A549 (cell line): ENCODE measurements around the gene KLHL29. TPM values are rescaled to one million over a fixed set of nuclear protein-coding genes. Genes with fewer than 3 reads are reported as not detected.
A peak's percentile ranks its signal among the peaks of the same experiment; 100 is the strongest.

ENCODE experiments used
- ATAC-seq, 2 experiments: fragments of 200-7000 bp in 1 of 2; fragments of >200 bp in 1 of 2; cut with Nextera tagmentation in 1 of 2; cut with Tn5 transposase in 1 of 2; 3 replicates each; pipeline versions ENCODE4 v1.8.0 to v1.9.1; 2018 to 2020; ENCODE audit warnings: mild to moderate bottlenecking in 1 of 2, moderate library complexity in 1 of 2
- CTCF ChIA-PET: fragments of 300-600 bp; sonication (Branson Sonifier 250); formaldehyde crosslinking; extraction: SDS; loops from one replicate; lab custom pipeline; 2021; ENCODE audit warnings: antibody characterized with exemption, inconsistent platforms; lab: Yijun Ruan, JAX
- POLR2A ChIA-PET: fragments of 350-600 bp; formaldehyde crosslinking; extraction: SDS; loops from one replicate; lab custom pipeline; 2021; ENCODE audit warnings: antibody characterized with exemption, inconsistent platforms; lab: Yijun Ruan, JAX
- DNase-seq, 2 experiments: peaks; one replicate each; pipeline versions ENCODE4 v3.0.0 to v3.0.0-alpha.2; 2011 to 2016; ENCODE audit warnings: low read depth in 1 of 2, low spot score in 1 of 2
- FAIRE-seq: peaks from 2 replicates; lab custom pipeline; 2011; peaks lifted over from hg19 to GRCh38; lab: Jason Lieb, UNC
- H3K27ac ChIP-seq, 2 experiments: fragments of >200 bp; sonication (Bioruptor Twin); formaldehyde crosslinking; 3 replicates each; pipeline ENCODE4 v1.5.1; 2016 to 2017
- H3K4me1 ChIP-seq: fragments of >200 bp; sonication (Bioruptor Twin); formaldehyde crosslinking; 3 replicates; pipeline ENCODE4 v1.6.1; 2016
- H3K4me2 ChIP-seq: fragments of >200 bp; sonication (Bioruptor Twin); formaldehyde crosslinking; 3 replicates; pipeline ENCODE4 v1.6.1; 2016
- H3K4me3 ChIP-seq: fragments of >200 bp; sonication (Bioruptor Twin); formaldehyde crosslinking; 3 replicates; pipeline ENCODE4 v1.5.1; 2016
- H3K9me3 ChIP-seq: fragments of >200 bp; sonication (Bioruptor Twin); formaldehyde crosslinking; 3 replicates; pipeline ENCODE4 v1.6.1; 2016
- ATOH8 ChIP-seq: fragments of 250-450 bp; sonication (Bioruptor Pico); IDR thresholded peaks from 2 replicates; pipeline ENCODE4 v1.5.0; 2020; ENCODE audit warnings: low read depth, mild to moderate bottlenecking, moderate library complexity
- BCL3 ChIP-seq: fragments of >200 bp; sonication (Bioruptor Twin); formaldehyde crosslinking; IDR thresholded peaks from 3 replicates; pipeline ENCODE4 v1.6.1; 2016
- CEBPB ChIP-seq, 2 experiments: fragments of >200 bp in 1 of 2; sonication (Bioruptor Twin) in 1 of 2; formaldehyde crosslinking in 1 of 2; IDR thresholded peaks; 2 replicates each; pipeline ENCODE4 v1.6.1; 2012 to 2016
- CTCF ChIP-seq: fragments of >200 bp; sonication (Bioruptor Twin); formaldehyde crosslinking; IDR thresholded peaks from 3 replicates; pipeline ENCODE4 v1.5.1; 2016
- EHMT2 ChIP-seq: fragments of 200-600 bp; sonication (generic); IDR thresholded peaks from 2 replicates; pipeline ENCODE4 v1.6.1; 2016; ENCODE audit warnings: antibody characterized with exemption, low read depth, mild to moderate bottlenecking, moderate library complexity
- ESRRA ChIP-seq: fragments of 150-350 bp; IDR thresholded peaks from 2 replicates; pipeline ENCODE4 v1.6.1; 2014; ENCODE audit warnings: mild to moderate bottlenecking, low read length, borderline replicate concordance
- FOXS1 ChIP-seq: fragments of 250-450 bp; sonication (Bioruptor Pico); IDR thresholded peaks from 2 replicates; pipeline ENCODE4 v1.5.0; 2020; ENCODE audit warnings: mild to moderate bottlenecking, moderate library complexity
- GATA3 ChIP-seq: IDR thresholded peaks from 2 replicates; pipeline ENCODE4 v1.6.1; 2012; ENCODE audit warnings: borderline replicate concordance
- HES2 ChIP-seq: fragments of >200 bp; sonication (Bioruptor Twin); formaldehyde crosslinking; IDR thresholded peaks from 2 replicates; pipeline ENCODE4 v1.6.1; 2016
- HEYL ChIP-seq: fragments of 250-450 bp; sonication (Bioruptor Pico); IDR thresholded peaks from 2 replicates; pipeline ENCODE4 v1.8.0; 2021; ENCODE audit warnings: mild to moderate bottlenecking, moderate library complexity
- HMGXB4 ChIP-seq: fragments of 250-450 bp; sonication (Bioruptor Pico); IDR thresholded peaks from 2 replicates; pipeline ENCODE4 v1.5.0; 2021; ENCODE audit warnings: mild to moderate bottlenecking, moderate library complexity, borderline replicate concordance
- HOXA7 ChIP-seq: fragments of 250-450 bp; sonication (Bioruptor Pico); IDR thresholded peaks from 2 replicates; pipeline ENCODE4 v1.5.0; 2020; ENCODE audit warnings: mild to moderate bottlenecking, moderate library complexity
- HOXB13 ChIP-seq: fragments of 250-450 bp; sonication (Bioruptor Pico); IDR thresholded peaks from 2 replicates; pipeline ENCODE4 v1.5.0; 2020; ENCODE audit warnings: low read depth, mild to moderate bottlenecking, moderate library complexity
- HOXB5 ChIP-seq: fragments of 250-450 bp; sonication (Bioruptor Pico); IDR thresholded peaks from 2 replicates; pipeline ENCODE4 v1.5.0; 2020; ENCODE audit warnings: mild to moderate bottlenecking, moderate library complexity
- MAZ ChIP-seq: fragments of 150-350 bp; IDR thresholded peaks from 2 replicates; pipeline ENCODE4 v1.6.1; 2014; ENCODE audit warnings: antibody characterized with exemption, low read depth, low read length, borderline replicate concordance
- MYC ChIP-seq: IDR thresholded peaks from 2 replicates; pipeline ENCODE4 v1.6.1; 2012; ENCODE audit warnings: mild to moderate bottlenecking, inconsistent platforms, low read length, improper control_type of control experiment, borderline replicate concordance
- NFE2L2 ChIP-seq: fragments of 150-350 bp; conservative IDR thresholded peaks from 2 replicates; pipeline ENCODE4 v1.6.1; 2014; ENCODE audit warnings: low read length
- NPAS2 ChIP-seq: fragments of 250-450 bp; sonication (Bioruptor Pico); IDR thresholded peaks from 2 replicates; pipeline ENCODE4 v1.8.0; 2022; ENCODE audit warnings: mild to moderate bottlenecking, moderate library complexity, borderline replicate concordance
- PBX3 ChIP-seq: IDR thresholded peaks from 2 replicates; pipeline ENCODE4 v1.6.1; 2012
- PHF8 ChIP-seq: fragments of 200-600 bp; sonication (generic); IDR thresholded peaks from 2 replicates; pipeline ENCODE4 v1.6.1; 2016; ENCODE audit warnings: low read depth, mild to moderate bottlenecking, antibody characterized with exemption, moderate library complexity, borderline replicate concordance
- RARB ChIP-seq: fragments of 250-450 bp; sonication (Bioruptor Pico); IDR thresholded peaks from 2 replicates; pipeline ENCODE4 v1.8.0; 2021; ENCODE audit warnings: mild to moderate bottlenecking, moderate library complexity
- TP53 ChIP-seq: fragments of 250-450 bp; sonication (Bioruptor Pico); IDR thresholded peaks from 2 replicates; pipeline ENCODE4 v1.5.0; 2021; ENCODE audit warnings: mild to moderate bottlenecking, moderate library complexity
- WGBS: methylation state at CpG from one replicate; pipeline ENCODE4 v1.1.6; 2017; ENCODE audit errors: missing lambda C conversion rate; 5-methylcytosine and 5-hydroxymethylcytosine counted together
- polyA plus RNA-seq, 4 experiments: library from polyadenylated mRNA; depleted of rRNA in 3 of 4; stranded (reverse); fragments of >200 nt; fragmentation: RNase III in 1 of 4; extraction: RNeasy Plus Mini Kit Qiagen cat#74134 plus additional on column Dnase treatment in 1 of 4; gene quantifications; 2 replicates in 3 of 4; 3 replicates in 1 of 4; pipeline ENCODE4 v1.2.3, GENCODE V29; 2011 to 2017

Gene KLHL29
- polyA plus RNA-seq, 2 of the 4 experiments (the other 2 are of a cell fraction), result 1.3 to 2.5 TPM

GRCh38 chr2:23543302-23543701, 158.3 kb downstream of the KLHL29 start (continued):
- TF ChIP-seq HOXB5 (CRISPR knock-in tag) (no peak), MYC (no peak), BCL3 (no peak), HEYL (no peak)

- ChIA-PET POLR2A (no interaction called here), CTCF (no interaction called here)
- Histone ChIP-seq H3K4me2 (no peak overlapping the region), H3K27ac (no peak overlapping the region), H3K9me3 (no peaks in the 10 kb centered on the region), H3K4me1 (no peaks in the 10 kb centered on the region), H3K4me3 (no peak overlapping the region)
- DNase-seq, result no peak
- FAIRE-seq, result no peak
- 78% methylated on average over 9 of the region's 9 CpGs for WGBS
- TF ChIP-seq PBX3 (no peak), CTCF (no peak), MAZ (no peak), TP53 (CRISPR knock-in tag) (no peak), CEBPB (IDR thresholded peaks at IDR 0.05) (no peak), GATA3 (no peak), HOXB13 (CRISPR knock-in tag) (no peak), HOXB5 (CRISPR knock-in tag) (no peak), HES2 (no peak), EHMT2 (no peak), ATOH8 (CRISPR knock-in tag) (no peak), HMGXB4 (no peak), PHF8 (no peak)
- ATAC-seq, result no peak
Measured at GRCh38 chr2:23543728-23544127, 158.7 kb downstream of the KLHL29 start.

GRCh38 chr2:23544589-23545295, 159.8 kb downstream of the KLHL29 start:
- CTCF ChIA-PET, result no interaction called here
- no peak for TF ChIP-seq HES2
- TF ChIP-seq BCL3, result no peak
- TF ChIP-seq HOXB5 (CRISPR knock-in tag), result no peak
- TF ChIP-seq RARB, result no peak
- no peak for TF ChIP-seq NPAS2 (CRISPR knock-in tag)
- no peak for TF ChIP-seq EHMT2
- TF ChIP-seq PBX3, result no peak
- TF ChIP-seq NFE2L2, result no peak
- TF ChIP-seq HOXA7, result no peak
- TF ChIP-seq ESRRA, result no peak
- TF ChIP-seq FOXS1 (CRISPR knock-in tag), result no peak
- Histone ChIP-seq H3K4me2 (no peak overlapping the region), H3K27ac (peak overlapping the region in 1 of 2 experiments; percentile 2; a peak in 1 of 6 replicates), H3K4me3 (no peak overlapping the region), H3K9me3 (no peaks in the 10 kb centered on the region), H3K4me1 (no peaks in the 10 kb centered on the region)
- WGBS, result 71% methylated on average over 10 of the region's 10 CpGs
- DNase-seq (no peak), ATAC-seq (no peak), FAIRE-seq (no peak)
- POLR2A ChIA-PET, result no interaction called here
